Stimulated activated CD8-positive, alpha-beta memory T cell treated with anti-CD3 and anti-CD28 coated beads, Interleukin-15, amount 100 ng/mL, for 4 hours (primary cell): ENCODE measurements around the gene SCGB2B2.
"Not testable (repeated sequence)": the region's sequence is repeated elsewhere in the genome, so short reads cannot be mapped to it uniquely, and the experiment has no call there.

ENCODE experiments used
- DNase-seq, 2 donors: peaks; one replicate each; pipeline ENCODE4 v3.0.0-alpha.2; 2020; ENCODE audit warnings: low read depth in 2 of 2

SCGB2B2 gene, protein sequence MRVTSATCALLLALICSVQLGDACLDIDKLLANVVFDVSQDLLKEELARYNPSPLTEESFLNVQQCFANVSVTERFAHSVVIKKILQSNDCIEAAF

GRCh38 chr19:34676697-34677385 lies at the start of gene SCGB2B2:
Gene SCGB2B2 (minus strand): TSS chr19:34677159. CDS start chr19:34594563, 82,596 bp downstream.
- peak in 1 of 2 donors; percentile 65 for DNase-seq

DNA sequence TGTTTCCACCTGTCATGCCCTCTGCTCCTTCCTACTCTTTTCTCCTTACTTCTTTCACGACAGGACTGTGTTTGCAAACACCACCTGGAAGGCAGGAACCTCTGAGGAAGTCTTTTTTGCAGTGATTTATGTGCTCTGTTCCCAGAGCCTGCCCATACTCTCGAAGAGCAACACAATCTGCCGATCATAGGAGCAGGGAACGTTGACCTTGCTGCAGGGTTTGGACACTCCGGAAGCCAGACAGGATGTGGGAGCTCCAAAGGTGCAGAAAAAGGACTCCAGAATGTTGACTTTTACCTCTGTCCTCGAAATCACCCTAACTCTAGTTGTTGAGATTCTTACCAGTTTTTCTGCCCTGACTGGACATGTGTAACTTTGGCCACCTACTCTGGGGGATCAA lies 48.4 kb upstream of the SCGB2B2 start:
- no peak for DNase-seq

DNA sequence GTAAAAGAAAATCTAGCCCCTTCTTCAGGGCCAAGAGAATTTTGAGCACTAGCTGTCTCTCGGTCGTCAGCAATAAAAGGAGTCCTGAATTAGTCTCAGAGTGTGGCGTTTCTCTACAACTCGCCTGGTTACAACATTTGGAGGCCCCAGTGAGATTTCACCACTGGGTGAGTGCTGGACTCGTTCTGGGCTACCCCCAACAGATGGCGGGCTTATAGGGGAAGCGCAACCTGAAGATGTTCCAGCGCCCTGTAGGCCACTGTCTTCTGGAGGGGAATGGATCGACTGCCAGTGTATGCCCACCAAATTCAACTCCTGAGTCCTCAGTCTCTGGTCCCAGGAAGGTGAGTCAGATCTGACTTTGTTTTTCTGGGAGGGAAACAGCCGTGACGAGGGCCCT lies 45.4 kb upstream of the SCGB2B2 start:
- no peak for DNase-seq

DNA sequence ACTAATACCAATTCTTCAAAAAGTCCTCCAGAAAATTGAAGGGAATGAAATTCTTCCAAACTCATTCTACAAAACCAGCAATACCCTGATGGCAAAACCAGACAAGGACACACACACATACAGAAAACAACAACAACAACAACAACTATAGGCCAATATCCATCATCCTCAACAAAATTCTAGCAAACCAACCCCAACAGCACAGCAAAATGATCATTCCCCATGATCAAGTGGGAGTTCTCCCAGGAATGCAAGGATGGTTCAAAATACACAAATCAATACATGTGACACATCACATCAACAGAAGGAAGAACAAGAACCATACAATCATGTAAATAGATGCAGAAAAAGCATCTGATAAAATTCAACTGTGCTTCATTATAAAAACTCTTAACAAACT lies 38.4 kb upstream of the SCGB2B2 start:
- no peak for DNase-seq

GRCh38 chr19:34713262-34713637 lies 36.3 kb upstream of the SCGB2B2 start:
- no peak for DNase-seq

- DNase-seq: peak in 1 of 2 donors; percentile 30
Observed at GRCh38 chr19:34712395-34713261, 35.7 kb upstream of the SCGB2B2 start.

- no peak for DNase-seq
Observed at GRCh38 chr19:34711890-34712289, 34.9 kb upstream of the SCGB2B2 start.

DNA sequence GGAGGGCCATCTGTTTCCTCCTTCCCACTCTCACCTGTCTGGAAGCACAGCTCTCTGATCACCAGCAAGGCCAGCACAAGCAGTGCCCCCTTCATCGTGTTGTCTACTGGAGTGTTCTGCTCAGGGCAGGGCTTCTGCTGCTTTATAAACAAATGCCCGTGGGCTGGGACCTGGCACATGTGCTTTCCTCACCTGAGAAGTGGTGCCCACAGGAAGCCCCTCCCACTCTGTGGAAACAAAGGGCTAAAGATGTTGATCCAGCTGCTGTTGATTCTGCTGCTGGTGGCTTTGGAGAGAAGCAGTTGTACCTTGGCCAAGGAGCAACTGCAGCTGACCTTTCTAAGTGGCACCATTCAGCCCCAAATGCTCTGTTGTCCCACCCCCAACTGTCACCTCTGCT lies 30.7 kb upstream of the SCGB2B2 start:
- DNase-seq: no peak

DNA sequence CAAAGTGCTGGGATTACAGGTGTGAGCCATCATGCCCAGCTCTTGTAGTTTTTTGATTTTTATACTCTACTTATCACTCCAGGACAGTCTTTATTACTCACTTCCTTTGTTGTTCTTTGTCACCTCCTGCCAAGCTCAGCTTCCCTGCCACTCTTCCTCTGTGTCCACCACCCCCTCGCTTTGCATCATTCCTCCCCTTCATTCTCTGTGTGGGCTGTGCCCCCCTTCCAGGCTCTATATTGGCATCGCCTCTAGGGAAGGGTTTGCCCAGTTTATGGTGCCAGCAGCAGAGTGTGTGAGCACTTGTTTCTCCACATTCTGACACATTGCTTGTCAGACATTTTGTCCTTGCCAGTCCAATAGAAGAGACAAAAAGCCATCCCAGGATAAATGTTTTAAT lies 15.6 kb upstream of the SCGB2B2 start:
- DNase-seq: no peak

GRCh38 chr19:34690372-34690771 lies 13.4 kb upstream of the SCGB2B2 start:
- DNase-seq: no peak

DNA sequence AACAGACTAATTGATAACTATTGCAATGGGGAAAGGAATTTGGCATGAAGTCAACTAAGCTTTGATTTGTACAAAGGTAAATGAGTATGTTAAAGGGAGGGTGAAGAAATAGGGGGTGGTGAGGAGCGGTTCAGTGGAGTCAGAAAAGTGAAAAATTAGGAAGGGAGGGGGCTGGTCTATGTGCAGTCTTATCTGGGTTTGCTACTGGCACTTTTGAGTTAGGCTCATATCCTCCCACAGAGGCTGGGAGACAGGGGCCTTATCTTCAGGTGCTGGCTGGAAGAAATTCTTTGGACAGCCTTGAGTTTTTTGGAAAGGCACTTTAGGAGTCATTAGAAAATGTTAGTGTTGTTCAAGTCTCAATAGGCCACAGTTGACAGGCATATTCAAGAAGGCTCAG lies 11.6 kb upstream of the SCGB2B2 start:
- DNase-seq: no peak

DNA sequence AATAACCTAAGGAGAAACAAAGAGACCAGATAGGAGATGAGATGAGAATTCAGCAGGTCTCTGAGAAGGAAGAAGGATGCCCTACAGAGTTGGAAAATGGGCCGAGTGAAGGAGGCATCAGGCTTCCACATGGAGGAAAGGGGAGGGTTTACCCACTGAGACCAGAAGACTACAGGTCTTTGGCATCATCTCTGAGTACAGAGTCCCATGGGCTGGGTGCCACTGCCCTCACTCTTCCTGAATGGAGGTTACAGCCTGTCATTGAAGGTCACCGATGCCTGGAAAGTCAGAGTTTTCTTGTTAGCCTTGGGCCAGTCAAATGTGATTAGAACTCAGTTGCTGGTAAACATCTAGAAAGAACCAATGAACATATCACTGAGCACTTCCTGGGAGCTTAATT lies 10.4 kb upstream of the SCGB2B2 start:
- DNase-seq: no peak

DNA sequence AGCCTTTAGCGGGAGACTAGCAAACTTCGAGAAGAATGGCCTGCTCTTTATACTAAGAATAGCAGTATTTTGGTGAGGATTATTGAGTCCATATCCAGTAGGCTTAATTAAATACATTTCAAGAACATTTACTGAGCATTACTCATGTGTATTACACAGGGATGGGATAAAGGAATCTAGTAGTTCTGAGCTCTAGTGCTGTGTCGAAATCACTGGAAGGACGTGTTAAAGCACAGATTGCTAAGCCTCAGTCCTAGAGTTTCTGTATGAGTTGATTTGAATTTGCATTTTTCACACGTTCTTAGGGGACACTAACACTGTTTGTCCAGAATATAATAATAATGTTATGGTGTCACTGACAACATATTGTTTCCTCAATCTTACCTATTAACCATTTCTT lies 9.5 kb upstream of the SCGB2B2 start:
- DNase-seq: no peak

DNA sequence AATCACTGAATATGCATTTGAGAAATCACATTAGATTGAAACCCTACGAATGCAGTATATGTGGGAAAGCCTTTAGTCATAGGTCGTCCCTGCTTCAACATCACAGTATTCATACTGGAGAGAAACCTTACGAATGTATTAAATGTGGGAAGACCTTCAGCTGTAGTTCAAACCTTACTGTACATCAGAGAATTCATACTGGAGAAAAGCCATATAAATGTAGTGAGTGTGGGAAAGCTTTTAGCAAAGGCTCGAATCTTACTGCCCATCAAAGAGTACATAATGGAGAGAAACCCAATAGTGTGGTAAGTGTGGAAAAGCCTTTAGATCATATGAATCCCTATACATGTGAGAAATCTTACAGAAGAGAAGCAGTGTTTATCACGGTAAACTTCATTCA lies 8.3 kb upstream of the SCGB2B2 start:
- DNase-seq: not testable (repeated sequence)

- no peak for DNase-seq
Observed at GRCh38 chr19:34681478-34681877, 4.5 kb upstream of the SCGB2B2 start.

DNA sequence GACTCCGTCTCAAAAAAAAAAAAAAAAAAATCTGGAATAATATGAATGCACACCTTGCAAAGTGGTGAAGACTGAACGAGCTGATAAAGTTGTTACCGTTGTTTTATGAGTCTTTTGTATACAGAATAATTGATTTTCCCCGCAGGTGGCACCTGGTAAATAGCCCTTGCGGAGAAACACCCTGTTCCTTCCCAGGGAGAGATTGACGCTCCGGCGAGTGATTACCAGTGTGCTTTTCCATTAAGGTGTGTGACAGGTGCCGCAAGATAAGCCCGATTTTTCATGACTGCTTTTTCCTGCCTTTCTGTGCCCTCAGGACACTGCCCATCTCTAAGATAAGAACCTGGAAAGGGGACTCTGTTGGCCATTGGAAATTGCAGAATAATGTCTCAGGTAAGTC lies 1.5 kb upstream of the SCGB2B2 start:
- DNase-seq: no peak

DNA sequence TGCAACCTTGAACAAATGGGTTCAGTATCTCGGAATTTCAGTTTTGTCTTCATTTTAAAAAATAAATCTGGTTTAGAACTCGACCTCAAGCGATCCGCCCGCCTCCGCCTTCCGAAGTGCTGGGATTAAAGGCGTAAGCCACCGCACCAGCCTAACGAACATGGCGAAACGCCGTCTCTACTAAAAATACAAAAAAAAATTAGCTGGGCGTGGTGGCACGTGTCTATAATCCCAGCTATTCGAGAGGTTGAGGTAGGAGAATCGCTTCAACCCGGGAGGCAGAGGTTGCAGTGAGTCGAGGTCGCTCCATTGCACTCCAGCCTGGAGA lies 1.1 kb upstream of the SCGB2B2 start:
- DNase-seq: no peak

DNA sequence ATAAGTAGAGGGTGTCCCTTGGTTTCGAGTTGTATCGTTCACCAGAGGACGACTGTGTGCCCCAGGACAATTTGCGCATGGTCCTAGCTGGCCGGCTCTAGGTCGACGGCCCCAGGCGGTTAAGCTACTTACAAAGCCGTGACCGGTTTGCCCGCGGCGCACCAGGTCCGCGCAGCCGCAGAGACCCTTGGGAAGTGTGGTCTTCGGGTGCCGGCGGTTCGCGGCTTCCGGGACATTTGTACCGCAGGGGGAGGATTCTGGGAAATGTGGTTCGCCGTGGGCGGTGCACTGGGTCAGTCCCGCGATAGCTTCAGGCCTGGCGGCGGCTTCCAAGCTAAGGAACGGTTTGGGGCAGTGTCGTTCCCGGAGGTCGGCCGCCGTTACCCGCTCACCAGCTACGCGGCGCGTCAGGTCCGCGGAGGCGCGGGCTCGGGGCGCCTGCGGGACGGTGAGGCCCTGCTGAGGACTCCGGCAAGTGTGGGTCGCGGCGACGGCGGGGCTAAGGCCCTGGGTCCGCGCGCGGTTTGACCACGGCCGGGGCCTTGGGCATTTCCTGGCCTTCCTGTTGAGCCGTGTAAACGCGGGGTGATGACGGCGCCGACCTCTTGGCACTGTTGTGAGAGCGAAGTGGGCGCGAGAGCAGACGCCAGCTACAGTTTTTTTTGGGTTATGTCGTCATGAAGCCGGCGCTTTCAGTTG lies 576 bp upstream of the SCGB2B2 start, which contains the start of gene ZNF302:
Gene ZNF302, plus strand, starts transcription at position 293 of the 699 bp plus-strand sequence. CDS start 1,127 bp downstream, outside the sequence.
- DNase-seq: peak; percentile 93 to 94

DNA sequence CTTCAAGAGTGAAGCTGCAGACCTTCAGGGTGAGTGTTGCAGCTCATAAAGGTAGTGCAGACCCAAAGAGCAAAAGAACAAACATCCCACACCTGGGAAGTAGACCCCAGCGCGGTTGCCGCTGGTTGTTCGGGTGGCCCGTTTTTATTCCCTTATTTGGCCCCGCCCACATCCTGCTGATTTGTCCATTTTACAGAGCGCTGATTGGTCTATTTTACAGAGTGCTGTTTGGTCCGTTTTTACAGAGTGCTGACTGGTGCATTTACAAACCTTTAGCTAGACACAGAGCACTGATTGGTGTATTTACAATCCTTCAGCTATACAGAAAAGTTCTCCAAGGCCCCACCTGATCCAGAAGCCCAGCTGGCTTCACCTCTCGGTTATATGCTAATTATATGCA lies 1.0 kb downstream of the SCGB2B2 start:
- no peak for DNase-seq

GRCh38 chr19:34675250-34675649 lies 1.7 kb downstream of the SCGB2B2 start:
- no peak for DNase-seq

DNA sequence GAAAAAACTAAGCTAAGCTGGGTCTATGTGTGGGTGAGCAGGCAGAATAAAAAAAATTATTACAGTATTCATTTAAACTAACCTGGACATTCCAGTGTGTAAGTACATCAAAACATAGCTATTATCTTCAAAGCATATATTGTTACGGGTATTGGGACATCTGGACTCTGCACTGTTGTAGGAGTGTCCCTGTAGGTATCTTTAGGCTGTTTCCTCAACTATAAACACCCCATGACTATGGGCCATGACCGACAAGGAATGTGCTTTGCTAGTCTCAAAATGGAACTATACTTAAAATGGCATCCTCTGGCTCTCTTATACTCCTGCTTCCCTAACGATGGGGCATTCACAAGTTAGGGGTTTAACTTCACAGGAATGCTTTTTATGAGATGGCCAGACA lies 3.4 kb downstream of the SCGB2B2 start:
- no peak for DNase-seq

DNA sequence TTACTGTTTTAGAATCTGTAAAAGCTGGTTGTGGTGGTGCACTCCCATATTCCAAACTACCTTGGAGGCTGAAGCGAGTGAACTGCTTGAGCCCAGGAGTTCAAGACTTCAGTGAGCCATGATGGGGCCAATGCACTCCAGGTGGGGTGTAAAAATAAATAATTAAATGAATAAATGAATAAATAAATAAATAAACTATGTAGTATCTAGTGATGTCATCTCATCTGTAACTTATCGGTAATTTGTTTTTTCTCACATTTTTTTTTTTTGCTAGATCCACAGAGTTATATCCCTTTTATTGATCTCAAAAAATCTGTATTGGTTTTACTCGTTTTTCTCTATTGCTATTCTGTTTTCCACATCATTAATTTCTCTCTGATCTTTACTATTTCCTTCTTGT lies 5.0 kb downstream of the SCGB2B2 start:
- no peak for DNase-seq
